ENCODE measurements around the gene MYO1C.

GRCh38 chr17:1471490-1471889 is 21.0 kb downstream of the MYO1C start:
- no peak for TF ChIP-seq CTCF (IDR thresholded peaks at IDR 0.05; ENCODE audit: insufficient read depth, low read length)
- no peak for TF ChIP-seq POLR2AphosphoS5 (IDR thresholded peaks at IDR 0.05; ENCODE audit: low read depth)
- TF ChIP-seq REST (IDR thresholded peaks at IDR 0.05; ENCODE audit: insufficient replicate concordance, low read depth), result no peak
